ENCODE data around the gene ROPN1L.

DNA sequence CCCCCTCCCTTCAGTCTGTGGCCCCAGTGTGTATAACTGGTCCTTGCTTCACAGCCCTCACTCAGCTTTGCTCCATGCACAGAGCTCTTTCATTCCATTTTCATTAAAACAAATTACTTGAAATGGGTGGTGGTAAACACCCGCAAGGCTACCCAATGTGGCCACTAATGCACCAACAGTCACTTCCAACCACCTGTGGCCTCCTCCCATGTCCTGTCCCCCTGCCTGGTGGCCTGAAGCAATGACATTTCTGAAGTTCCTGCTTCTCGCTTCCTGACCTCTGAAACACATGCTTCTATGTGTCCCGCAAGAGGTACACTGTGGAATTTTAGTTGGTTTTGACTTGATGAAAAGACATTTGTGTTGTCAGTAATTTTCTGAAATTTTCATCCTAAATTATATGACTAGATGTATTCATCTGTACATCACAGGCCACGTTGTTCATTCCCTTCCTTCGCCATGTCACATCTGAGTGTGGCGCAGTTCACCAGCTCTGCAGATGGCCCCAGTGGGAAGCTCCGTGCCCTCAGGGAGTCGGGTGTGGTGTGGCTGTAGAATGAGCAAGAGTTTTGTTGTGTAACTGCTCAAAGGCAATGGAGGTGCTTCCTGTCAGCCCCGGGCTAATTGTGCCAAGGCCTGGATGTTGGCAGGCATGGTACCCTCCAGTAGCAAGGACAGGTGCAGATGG lies 9.6 kb downstream of the ROPN1L start:
- no peak for TF ChIP-seq BRCA1 (IDR thresholded peaks at IDR 0.05; ENCODE audit: low read depth, low read length)
- TF ChIP-seq, protein P1, sequence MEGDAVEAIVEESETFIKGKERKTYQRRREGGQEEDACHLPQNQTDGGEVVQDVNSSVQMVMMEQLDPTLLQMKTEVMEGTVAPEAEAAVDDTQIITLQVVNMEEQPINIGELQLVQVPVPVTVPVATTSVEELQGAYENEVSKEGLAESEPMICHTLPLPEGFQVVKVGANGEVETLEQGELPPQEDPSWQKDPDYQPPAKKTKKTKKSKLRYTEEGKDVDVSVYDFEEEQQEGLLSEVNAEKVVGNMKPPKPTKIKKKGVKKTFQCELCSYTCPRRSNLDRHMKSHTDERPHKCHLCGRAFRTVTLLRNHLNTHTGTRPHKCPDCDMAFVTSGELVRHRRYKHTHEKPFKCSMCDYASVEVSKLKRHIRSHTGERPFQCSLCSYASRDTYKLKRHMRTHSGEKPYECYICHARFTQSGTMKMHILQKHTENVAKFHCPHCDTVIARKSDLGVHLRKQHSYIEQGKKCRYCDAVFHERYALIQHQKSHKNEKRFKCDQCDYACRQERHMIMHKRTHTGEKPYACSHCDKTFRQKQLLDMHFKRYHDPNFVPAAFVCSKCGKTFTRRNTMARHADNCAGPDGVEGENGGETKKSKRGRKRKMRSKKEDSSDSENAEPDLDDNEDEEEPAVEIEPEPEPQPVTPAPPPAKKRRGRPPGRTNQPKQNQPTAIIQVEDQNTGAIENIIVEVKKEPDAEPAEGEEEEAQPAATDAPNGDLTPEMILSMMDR (IDR thresholded peaks at IDR 0.05; ENCODE audit: control extremely low read depth in 1 of 3, insufficient read depth in 1 of 3, low read depth in 1 of 3, low read length in 3 of 3) = no peak
- TF ChIP-seq POLR2AphosphoS5 (IDR thresholded peaks at IDR 0.05; ENCODE audit: low read depth, low read length) = no peak
- TF ChIP-seq SAP30 (IDR thresholded peaks at IDR 0.05; ENCODE audit: insufficient read depth, insufficient replicate concordance, low read length) = no peak
- no peak for TF ChIP-seq ZNF274 (IDR thresholded peaks at IDR 0.05; ENCODE audit: borderline replicate concordance, extremely low read depth, low read length)
- TF ChIP-seq RXRA (IDR thresholded peaks at IDR 0.05; ENCODE audit: insufficient read depth, low read depth, low read length) = no peak
- no peak for TF ChIP-seq POLR2A (IDR thresholded peaks at IDR 0.05; ENCODE audit: control extremely low read depth in 1 of 2, low read depth in 2 of 2, low read length in 2 of 2)
- TF ChIP-seq, protein P2, sequence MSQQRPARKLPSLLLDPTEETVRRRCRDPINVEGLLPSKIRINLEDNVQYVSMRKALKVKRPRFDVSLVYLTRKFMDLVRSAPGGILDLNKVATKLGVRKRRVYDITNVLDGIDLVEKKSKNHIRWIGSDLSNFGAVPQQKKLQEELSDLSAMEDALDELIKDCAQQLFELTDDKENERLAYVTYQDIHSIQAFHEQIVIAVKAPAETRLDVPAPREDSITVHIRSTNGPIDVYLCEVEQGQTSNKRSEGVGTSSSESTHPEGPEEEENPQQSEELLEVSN (IDR thresholded peaks at IDR 0.05) = no peak
- TF ChIP-seq GABPA (IDR thresholded peaks at IDR 0.05; ENCODE audit: borderline replicate concordance, insufficient read depth, low read length) = no peak
- no peak for TF ChIP-seq JUND (IDR thresholded peaks at IDR 0.05; ENCODE audit: low read length)
- no peak for TF ChIP-seq SUZ12 (IDR thresholded peaks at IDR 0.05; ENCODE audit: low read length)

Measured in H1 (cell line).